ENCODE measurements around the gene POLR2J. TPM values are rescaled to one million over a fixed set of nuclear protein-coding genes. Genes with fewer than 3 reads are reported as not detected.

POLR2J gene
- total and polyA plus RNA-seq, 10 of the 15 experiments (the other 5 are each of a cell fraction or from before 2014, with no cell fraction given), result 16.4 to 119 (median 77.4) TPM

GRCh38 chr7:102426268-102427018 lies 52.3 kb downstream of the POLR2J start (continued):
- TF ChIP-seq, protein P1, sequence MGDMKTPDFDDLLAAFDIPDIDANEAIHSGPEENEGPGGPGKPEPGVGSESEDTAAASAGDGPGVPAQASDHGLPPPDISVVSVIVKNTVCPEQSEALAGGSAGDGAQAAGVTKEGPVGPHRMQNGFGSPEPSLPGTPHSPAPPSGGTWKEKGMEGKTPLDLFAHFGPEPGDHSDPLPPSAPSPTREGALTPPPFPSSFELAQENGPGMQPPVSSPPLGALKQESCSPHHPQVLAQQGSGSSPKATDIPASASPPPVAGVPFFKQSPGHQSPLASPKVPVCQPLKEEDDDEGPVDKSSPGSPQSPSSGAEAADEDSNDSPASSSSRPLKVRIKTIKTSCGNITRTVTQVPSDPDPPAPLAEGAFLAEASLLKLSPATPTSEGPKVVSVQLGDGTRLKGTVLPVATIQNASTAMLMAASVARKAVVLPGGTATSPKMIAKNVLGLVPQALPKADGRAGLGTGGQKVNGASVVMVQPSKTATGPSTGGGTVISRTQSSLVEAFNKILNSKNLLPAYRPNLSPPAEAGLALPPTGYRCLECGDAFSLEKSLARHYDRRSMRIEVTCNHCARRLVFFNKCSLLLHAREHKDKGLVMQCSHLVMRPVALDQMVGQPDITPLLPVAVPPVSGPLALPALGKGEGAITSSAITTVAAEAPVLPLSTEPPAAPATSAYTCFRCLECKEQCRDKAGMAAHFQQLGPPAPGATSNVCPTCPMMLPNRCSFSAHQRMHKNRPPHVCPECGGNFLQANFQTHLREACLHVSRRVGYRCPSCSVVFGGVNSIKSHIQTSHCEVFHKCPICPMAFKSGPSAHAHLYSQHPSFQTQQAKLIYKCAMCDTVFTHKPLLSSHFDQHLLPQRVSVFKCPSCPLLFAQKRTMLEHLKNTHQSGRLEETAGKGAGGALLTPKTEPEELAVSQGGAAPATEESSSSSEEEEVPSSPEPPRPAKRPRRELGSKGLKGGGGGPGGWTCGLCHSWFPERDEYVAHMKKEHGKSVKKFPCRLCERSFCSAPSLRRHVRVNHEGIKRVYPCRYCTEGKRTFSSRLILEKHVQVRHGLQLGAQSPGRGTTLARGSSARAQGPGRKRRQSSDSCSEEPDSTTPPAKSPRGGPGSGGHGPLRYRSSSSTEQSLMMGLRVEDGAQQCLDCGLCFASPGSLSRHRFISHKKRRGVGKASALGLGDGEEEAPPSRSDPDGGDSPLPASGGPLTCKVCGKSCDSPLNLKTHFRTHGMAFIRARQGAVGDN (IDR thresholded peaks at IDR 0.05), result peak; percentile 97
- TF ChIP-seq, protein P2, sequence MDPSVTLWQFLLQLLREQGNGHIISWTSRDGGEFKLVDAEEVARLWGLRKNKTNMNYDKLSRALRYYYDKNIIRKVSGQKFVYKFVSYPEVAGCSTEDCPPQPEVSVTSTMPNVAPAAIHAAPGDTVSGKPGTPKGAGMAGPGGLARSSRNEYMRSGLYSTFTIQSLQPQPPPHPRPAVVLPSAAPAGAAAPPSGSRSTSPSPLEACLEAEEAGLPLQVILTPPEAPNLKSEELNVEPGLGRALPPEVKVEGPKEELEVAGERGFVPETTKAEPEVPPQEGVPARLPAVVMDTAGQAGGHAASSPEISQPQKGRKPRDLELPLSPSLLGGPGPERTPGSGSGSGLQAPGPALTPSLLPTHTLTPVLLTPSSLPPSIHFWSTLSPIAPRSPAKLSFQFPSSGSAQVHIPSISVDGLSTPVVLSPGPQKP (IDR thresholded peaks at IDR 0.05; ENCODE audit: low read depth, low read length), result no peak
- TF ChIP-seq ETV6 (conservative IDR thresholded peaks at IDR 0.05 in 1 of 2, IDR thresholded peaks at IDR 0.05 in 1 of 2; ENCODE audit: borderline replicate concordance in 1 of 2, low read depth in 1 of 2) (no peak), ZNF384 (IDR thresholded peaks at IDR 0.05; ENCODE audit: borderline replicate concordance, low read depth, low read length) (no peak), GABPA (IDR thresholded peaks at IDR 0.05; ENCODE audit: low read depth) (no peak), BCL11A (IDR thresholded peaks at IDR 0.05; ENCODE audit: low read depth, low read length) (0 out of 2 replicates have a peak, but pooled peaks have one; percentile 29), SUZ12 (IDR thresholded peaks at IDR 0.05; ENCODE audit: unreplicated experiment) (no peak), FOXM1 (IDR thresholded peaks at IDR 0.05; ENCODE audit: low read depth, low read length) (no peak), SREBF2 (IDR thresholded peaks at IDR 0.05; ENCODE audit: low read length) (no peak), HDGF (IDR thresholded peaks at IDR 0.05) (peak; percentile 98), IRF4 (IDR thresholded peaks at IDR 0.05; ENCODE audit: low read depth, low read length) (peak; percentile 82)
